Measurements from ENCODE around the gene GSTA5.

- TF ChIP-seq CTCF (IDR thresholded peaks at IDR 0.05) (peak; percentile 69 to 84 (median 75)), POLR2AphosphoS5 (IDR thresholded peaks at IDR 0.05) (no peak), POLR2A (IDR thresholded peaks at IDR 0.05; ENCODE audit: low read depth) (no peak)
Measured at GRCh38 chr6:52881996-52882841, 41.6 kb upstream of the GSTA5 start.
